D341Med (cell line): ENCODE data around the gene UGT1A10.

Experiments
- DNase-seq: peaks from one replicate; pipeline ENCODE4 v3.0.0; 2012; ENCODE audit warnings: low spot score

UGT1A10 gene

GRCh38 chr2:233773854-233774253 is 137.6 kb downstream of the UGT1A10 start:
- DNase-seq: no peak

- DNase-seq: no peak
Measured at GRCh38 chr2:233775414-233775813, 139.2 kb downstream of the UGT1A10 start.

- no peak for DNase-seq
Measured at GRCh38 chr2:233778030-233778429, 141.8 kb downstream of the UGT1A10 start, which contains the start of gene MROH2A. Gene MROH2A, plus strand, starts transcription at chr2:233778330. Its CDS starts 1,029 bp downstream, at chr2:233779359.

- no peak for DNase-seq
Measured at GRCh38 chr2:233779722-233780121, 143.5 kb downstream of the UGT1A10 start.

GRCh38 chr2:233780771-233781170 is 144.5 kb downstream of the UGT1A10 start:
- no peak for DNase-seq

GRCh38 chr2:233789554-233789953 is 153.3 kb downstream of the UGT1A10 start:
- no peak for DNase-seq

- DNase-seq: no peak
Measured at GRCh38 chr2:233791151-233791882, 155.1 kb downstream of the UGT1A10 start.

- DNase-seq: no peak
Measured at GRCh38 chr2:233791883-233792329, 155.7 kb downstream of the UGT1A10 start.

GRCh38 chr2:233792720-233793119 is 156.5 kb downstream of the UGT1A10 start:
- DNase-seq: no peak

GRCh38 chr2:233793465-233794127 is 157.3 kb downstream of the UGT1A10 start:
- DNase-seq: no peak

- no peak for DNase-seq
Measured at GRCh38 chr2:233794128-233794658, 157.9 kb downstream of the UGT1A10 start.

- DNase-seq: no peak
Measured at GRCh38 chr2:233795735-233796171, 159.5 kb downstream of the UGT1A10 start.

GRCh38 chr2:233796254-233796653 is 160.0 kb downstream of the UGT1A10 start:
- DNase-seq: no peak

- DNase-seq: no peak
Measured at GRCh38 chr2:233798335-233799086, 162.3 kb downstream of the UGT1A10 start.

GRCh38 chr2:233799087-233799665 is 162.9 kb downstream of the UGT1A10 start:
- no peak for DNase-seq

GRCh38 chr2:233799716-233800115 is 163.5 kb downstream of the UGT1A10 start:
- no peak for DNase-seq

GRCh38 chr2:233800208-233800607 is 164.0 kb downstream of the UGT1A10 start:
- no peak for DNase-seq

- DNase-seq: no peak
Measured at GRCh38 chr2:233801357-233802131, 165.3 kb downstream of the UGT1A10 start.

- DNase-seq: no peak
Measured at GRCh38 chr2:233802132-233802815, 166.0 kb downstream of the UGT1A10 start.

GRCh38 chr2:233803292-233803911 is 167.2 kb downstream of the UGT1A10 start:
- DNase-seq: no peak
